GM12878 (cell line): ENCODE data around the gene AVL9. TPM values are rescaled to one million over a fixed set of nuclear protein-coding genes. Genes with fewer than 3 reads are reported as not detected.

Source experiments
- ATAC-seq: fragments of 200-7000 bp; cut with Tn5 transposase; 3 replicates; pipeline ENCODE4 v1.9.1; 2020; ENCODE audit warnings: mild to moderate bottlenecking, moderate library complexity
- BruUV-seq: library from RNA; stranded (reverse); fragments of 400-500 nt; replicated peaks from 2 replicates; lab custom pipeline; 2021; lab: Mats Ljungman, UMichigan
- CTCF ChIA-PET: fragments of 300-600 bp; sonication (Branson Sonifier 250); formaldehyde crosslinking; extraction: SDS; loops from one replicate; lab custom pipeline; 2021; ENCODE audit warnings: inconsistent platforms; lab: Yijun Ruan, JAX
- POLR2A ChIA-PET: fragments of 350-600 bp; formaldehyde crosslinking; extraction: SDS; loops from one replicate; lab custom pipeline; 2021; ENCODE audit warnings: inconsistent platforms; lab: Charles Lee
- RAD21 ChIA-PET: fragments of 300-600 bp; sonication (Branson Sonifier 250); formaldehyde crosslinking; loops from one replicate; lab custom pipeline; 2023; ENCODE audit warnings: antibody characterized with exemption; ENCODE audit not compliant: unreplicated experiment; lab: Charles Lee
- SMC1A ChIA-PET: fragments of 300-600 bp; sonication (Branson Sonifier 250); formaldehyde crosslinking; loops from one replicate; lab custom pipeline; 2023; ENCODE audit not compliant: unreplicated experiment, uncharacterized antibody; lab: Charles Lee
- DNase-seq: peaks from one replicate; pipeline ENCODE4 v3.0.0-alpha.2; 2011; ENCODE audit warnings: low read depth, low spot score
- FAIRE-seq: peaks from 3 replicates; lab custom pipeline; 2011; peaks lifted over from hg19 to GRCh38; lab: Jason Lieb, UNC
- H2AFZ ChIP-seq: 2 replicates; pipeline ENCODE4 v1.6.0; 2011; ENCODE audit warnings: low read depth, low read length, control low read depth; ENCODE audit not compliant: control insufficient read depth
- H3K27ac ChIP-seq: 2 replicates; pipeline ENCODE4 v1.5.1; 2011; ENCODE audit warnings: control low read depth; ENCODE audit not compliant: control insufficient read depth, insufficient read depth
- H3K27me3 ChIP-seq, 2 experiments: replicated peaks in 1 of 2; 2 replicates each; pipeline versions ENCODE4 v1.6.0 to v1.6.1; 2011; ENCODE audit warnings: low read length in 1 of 2; ENCODE audit not compliant: control insufficient read depth in 2 of 2, insufficient read depth in 2 of 2
- H3K36me3 ChIP-seq, 2 experiments: 2 replicates each; pipeline ENCODE4 v1.5.1; 2011; ENCODE audit warnings: low read length in 1 of 2; ENCODE audit not compliant: control insufficient read depth in 2 of 2, insufficient read depth in 2 of 2
- H3K4me1 ChIP-seq: 2 replicates; pipeline ENCODE4 v1.6.1; 2011; ENCODE audit warnings: mild to moderate bottlenecking, low read length, moderate library complexity, mixed read lengths; ENCODE audit not compliant: control insufficient read depth, insufficient read depth
- H3K4me2 ChIP-seq: 2 replicates; pipeline ENCODE4 v1.6.0; 2011; ENCODE audit warnings: control low read depth; ENCODE audit not compliant: control insufficient read depth, insufficient read depth
- H3K4me3 ChIP-seq: fragments of 200-600 bp; sonication (generic); 2 replicates; pipeline ENCODE4 v1.5.1; 2016
- H3K79me2 ChIP-seq: 2 replicates; pipeline ENCODE4 v1.6.0; 2011; ENCODE audit warnings: low read length; ENCODE audit not compliant: control insufficient read depth, insufficient read depth
- H3K9ac ChIP-seq: 2 replicates; pipeline ENCODE4 v1.8.0; 2011; ENCODE audit warnings: low read length, control low read depth, mixed read lengths; ENCODE audit not compliant: control insufficient read depth, insufficient read depth
- H3K9me3 ChIP-seq: replicated peaks from 3 replicates; pipeline ENCODE4 v1.5.1; 2011; ENCODE audit warnings: mild to moderate bottlenecking, low read length; ENCODE audit not compliant: control insufficient read depth, insufficient read depth
- H4K20me1 ChIP-seq: 2 replicates; pipeline ENCODE4 v1.6.0; 2011; ENCODE audit not compliant: control insufficient read depth, insufficient read depth
- EZH2 ChIP-seq: IDR thresholded peaks from 2 replicates; pipeline ENCODE4 v1.6.1; 2012; ENCODE audit warnings: low read depth, mild to moderate bottlenecking, control low read depth, inconsistent platforms, low read length, borderline replicate concordance; ENCODE audit not compliant: control insufficient read depth
- IKZF1 ChIP-seq: fragments of 450-650 bp; conservative IDR thresholded peaks from 2 replicates; pipeline ENCODE4 v1.6.1; 2017; ENCODE audit warnings: antibody characterized with exemption, mild to moderate bottlenecking
- MTA3 ChIP-seq: IDR thresholded peaks from 2 replicates; pipeline ENCODE4 v1.6.1; 2012; ENCODE audit warnings: low read length, inconsistent platforms, borderline replicate concordance
- NRF1 ChIP-seq: conservative IDR thresholded peaks from 2 replicates; pipeline ENCODE4 v1.6.1; 2011; ENCODE audit warnings: mild to moderate bottlenecking, low read depth, low read length, improper control_type of control experiment
- PRDM15 ChIP-seq: fragments of 450-650 bp; formaldehyde crosslinking; IDR thresholded peaks from 2 replicates; pipeline ENCODE4 v1.4.0; 2020; ENCODE audit warnings: mild to moderate bottlenecking, moderate library complexity
- SRF ChIP-seq, 2 experiments: IDR thresholded peaks; 2 replicates each; pipeline ENCODE4 v1.6.1; 2011; ENCODE audit warnings: low read depth in 2 of 2, low read length in 2 of 2, mild to moderate bottlenecking in 1 of 2, moderate library complexity in 1 of 2
- TAF1 ChIP-seq: IDR thresholded peaks from 2 replicates; pipeline ENCODE4 v1.6.1; 2011; ENCODE audit warnings: mild to moderate bottlenecking, low read depth, low read length, borderline replicate concordance
- YY1 ChIP-seq: IDR thresholded peaks from 2 replicates; pipeline ENCODE4 v1.6.1; 2011; ENCODE audit warnings: low read depth, mild to moderate bottlenecking, low read length
- ZNF622 ChIP-seq: fragments of 450-650 bp; IDR thresholded peaks from 2 replicates; pipeline ENCODE4 v1.6.1; 2017; ENCODE audit warnings: mild to moderate bottlenecking, inconsistent platforms
- WGBS: methylation state at CpG from one replicate; pipeline ENCODE4 v1.1.6; 2016; ENCODE audit warnings: low lambda C conversion rate; ENCODE audit not compliant: insufficient replicate concordance, insufficient coverage; ENCODE audit errors: missing lambda C conversion rate; 5-methylcytosine and 5-hydroxymethylcytosine counted together
- in situ Hi-C: fragments of 300-500 bp; cut with MboI; formaldehyde crosslinking; loops from 9 replicates; pipeline ENCODE4 v1.14.3; 2018; ENCODE audit warnings: mixed read lengths
- intact Hi-C: fragments of 100-400 bp; cut with micrococcal nuclease; formaldehyde crosslinking; loops from one replicate; pipeline ENCODE4 v1.14.2; 2022; ENCODE audit not compliant: unreplicated experiment
- polyA plus RNA-seq, 11 experiments: library from polyadenylated mRNA; depleted of rRNA in 4 of 11; unstranded in 6 of 11; stranded (reverse) in 5 of 11; fragments of >200 nt; fragmentation: Nextera tagmentation in 4 of 11; fragmentation: Illumina TruSeq in 1 of 11; extraction: Ambion mirVana in 4 of 11; extraction: Trizol in 1 of 11; gene quantifications; 1 replicate in 1 of 11; 2 replicates in 10 of 11; pipeline versions ENCODE4 v1.2.1 to v1.2.3, GENCODE V29; 2011 to 2016; ENCODE audit warnings: inconsistent platforms in 2 of 11, missing spikeins in 2 of 11, low read depth in 1 of 11
- total RNA-seq, 4 experiments: library from RNA; depleted of rRNA in 3 of 4; stranded (reverse); fragments of >200 nt in 3 of 4; fragmentation: Illumina TruSeq in 1 of 4; extraction: Trizol in 1 of 4; gene quantifications; 2 replicates each; pipeline versions ENCODE4 v1.2.1 to v1.2.3, GENCODE V29; 2013 to 2021
- TF ChIP-seq, protein P1 (sequence below): IDR thresholded peaks from 2 replicates; pipeline ENCODE4 v1.6.1; 2011; ENCODE audit warnings: borderline replicate concordance, low read depth, mild to moderate bottlenecking, moderate library complexity, low read length; ENCODE audit not compliant: insufficient read depth, poor library complexity, severe bottlenecking
- TF ChIP-seq, protein P2 (sequence below): fragments of 450-650 bp; IDR thresholded peaks from 2 replicates; pipeline ENCODE4 v1.6.1; 2018; ENCODE audit warnings: borderline replicate concordance, mild to moderate bottlenecking; ENCODE audit not compliant: partially characterized antibody

Gene AVL9
- total and polyA plus RNA-seq, 10 of the 15 experiments (the other 5 are each of a cell fraction or from before 2014, with no cell fraction given), result 4.5 to 41.6 (median 20.1) TPM

GRCh38 chr7:32587411-32587948 lies 92.2 kb downstream of the AVL9 start:
- FAIRE-seq, result no peak
- ATAC-seq, result no peak
- TF ChIP-seq ZNF622 (no peak), SRF (IDR thresholded peaks at IDR 0.05; ENCODE audit: low read depth in 2 of 2, low read length in 2 of 2) (no peak), PRDM15 (no peak), IKZF1 (peak; percentile 43; the same call in 1 of the 2 replicates), NRF1 (no peak), TAF1 (no peak), YY1 (no peak), EZH2 (no peak), MTA3 (0 out of 2 replicates have a peak, but pooled peaks have one; percentile 59)
- TF ChIP-seq, protein P1, sequence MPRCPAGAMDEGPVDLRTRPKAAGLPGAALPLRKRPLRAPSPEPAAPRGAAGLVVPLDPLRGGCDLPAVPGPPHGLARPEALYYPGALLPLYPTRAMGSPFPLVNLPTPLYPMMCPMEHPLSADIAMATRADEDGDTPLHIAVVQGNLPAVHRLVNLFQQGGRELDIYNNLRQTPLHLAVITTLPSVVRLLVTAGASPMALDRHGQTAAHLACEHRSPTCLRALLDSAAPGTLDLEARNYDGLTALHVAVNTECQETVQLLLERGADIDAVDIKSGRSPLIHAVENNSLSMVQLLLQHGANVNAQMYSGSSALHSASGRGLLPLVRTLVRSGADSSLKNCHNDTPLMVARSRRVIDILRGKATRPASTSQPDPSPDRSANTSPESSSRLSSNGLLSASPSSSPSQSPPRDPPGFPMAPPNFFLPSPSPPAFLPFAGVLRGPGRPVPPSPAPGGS, result no peak
- TF ChIP-seq, protein P2, sequence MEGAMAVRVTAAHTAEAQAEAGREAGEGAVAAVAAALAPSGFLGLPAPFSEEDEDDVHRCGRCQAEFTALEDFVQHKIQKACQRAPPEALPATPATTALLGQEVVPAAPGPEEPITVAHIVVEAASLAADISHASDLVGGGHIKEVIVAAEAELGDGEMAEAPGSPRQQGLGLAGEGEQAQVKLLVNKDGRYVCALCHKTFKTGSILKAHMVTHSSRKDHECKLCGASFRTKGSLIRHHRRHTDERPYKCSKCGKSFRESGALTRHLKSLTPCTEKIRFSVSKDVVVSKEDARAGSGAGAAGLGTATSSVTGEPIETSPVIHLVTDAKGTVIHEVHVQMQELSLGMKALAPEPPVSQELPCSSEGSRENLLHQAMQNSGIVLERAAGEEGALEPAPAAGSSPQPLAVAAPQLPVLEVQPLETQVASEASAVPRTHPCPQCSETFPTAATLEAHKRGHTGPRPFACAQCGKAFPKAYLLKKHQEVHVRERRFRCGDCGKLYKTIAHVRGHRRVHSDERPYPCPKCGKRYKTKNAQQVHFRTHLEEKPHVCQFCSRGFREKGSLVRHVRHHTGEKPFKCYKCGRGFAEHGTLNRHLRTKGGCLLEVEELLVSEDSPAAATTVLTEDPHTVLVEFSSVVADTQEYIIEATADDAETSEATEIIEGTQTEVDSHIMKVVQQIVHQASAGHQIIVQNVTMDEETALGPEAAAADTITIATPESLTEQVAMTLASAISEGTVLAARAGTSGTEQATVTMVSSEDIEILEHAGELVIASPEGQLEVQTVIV, result no peak

More at GRCh38 chr7:32587411-32587948, 92.2 kb downstream of the AVL9 start:
- Histone ChIP-seq H3K9ac (no peak overlapping the region), H3K79me2 (no peaks in the 10 kb centered on the region), H3K4me1 (peaks cover 3% of the 10 kb centered on the region), H3K4me3 (no peak overlapping the region), H3K27me3 (no peaks in the 10 kb centered on the region), H3K36me3 (peaks cover 4 to 9% of the 10 kb centered on the region in 2 experiments), H4K20me1 (no peaks in the 10 kb centered on the region), H3K9me3 (no peaks in the 10 kb centered on the region), H2AFZ (no peak overlapping the region), H3K4me2 (no peak overlapping the region), H3K27ac (no peak overlapping the region)
- in situ Hi-C loops, result no loop called here
- SMC1A ChIA-PET, result interaction anchor here (0.6 to 1.8 kb wide), 3 partner anchors 25 to 91 kb away, joined by 3 to 8 read pairs (median 3); partner anchors contain the start of gene AVL9
- POLR2A ChIA-PET, result no interaction called here
- WGBS, result 82% methylated on average over 9 of the region's 9 CpGs
- intact Hi-C loops, result no loop called here
- CTCF ChIA-PET, result interaction anchor here (2.1 kb wide), 1 partner anchor 96 kb away, joined by 6 read pairs; no protein-coding TSS in a partner anchor
- no peak for DNase-seq
- BruUV-seq, result TSS peak; percentile 16
- RAD21 ChIA-PET, result no interaction called here
